HepG2 (cell line): ENCODE results near the gene BACE1-AS. TPM values are rescaled to one million over a fixed set of nuclear protein-coding genes. Genes with fewer than 3 reads are reported as not detected.

Experiments used
- ATAC-seq: fragments of 200-7000 bp; cut with Tn5 transposase; 3 replicates; pipeline ENCODE4 v1.9.1; 2020; ENCODE audit warnings: mild to moderate bottlenecking, moderate library complexity
- BruUV-seq: library from RNA; stranded (reverse); fragments of 400-500 nt; replicated peaks from 2 replicates; lab custom pipeline; 2021; lab: Mats Ljungman, UMichigan
- CTCF ChIA-PET: fragments of 300-600 bp; formaldehyde crosslinking; extraction: SDS; loops from one replicate; lab custom pipeline; 2021; ENCODE audit warnings: low total read pairs, inconsistent platforms, low intra/inter-chr PET ratio; lab: Yijun Ruan, JAX
- POLR2A ChIA-PET: fragments of 350-600 bp; sonication (Branson Sonifier 250); formaldehyde crosslinking; loops from one replicate; lab custom pipeline; 2020; ENCODE audit warnings: antibody characterized with exemption, inconsistent platforms; lab: Yijun Ruan, JAX
- DNase-seq: peaks from one replicate; pipeline ENCODE4 v3.0.0-alpha.2; 2015; ENCODE audit warnings: low spot score
- FAIRE-seq: peaks from 3 replicates; lab custom pipeline; 2011; peaks lifted over from hg19 to GRCh38; lab: Jason Lieb, UNC
- H2AFZ ChIP-seq: one replicate; pipeline ENCODE4 v1.6.1; 2011; ENCODE audit warnings: low read length, inconsistent platforms
- H3K27ac ChIP-seq: fragments of 300-600 bp; 3 replicates; pipeline ENCODE4 v1.8.0; 2011; ENCODE audit warnings: mixed run types, mild to moderate bottlenecking, mixed read lengths, low read length, inconsistent platforms; ENCODE audit not compliant: insufficient read depth; ENCODE audit errors: extremely low read length
- H3K27me3 ChIP-seq, 2 experiments: fragments of 200-600 bp in 1 of 2; 2 replicates in 1 of 2; 3 replicates in 1 of 2; pipeline versions ENCODE4 v1.6.0 to v1.8.0; 2011; ENCODE audit warnings: low read length in 2 of 2, mild to moderate bottlenecking in 2 of 2, moderate library complexity in 2 of 2, inconsistent platforms in 1 of 2; ENCODE audit not compliant: insufficient read depth in 2 of 2, control insufficient read depth in 1 of 2
- H3K36me3 ChIP-seq, 2 experiments: fragments of 200-600 bp in 1 of 2; replicated peaks in 1 of 2; 2 replicates in 1 of 2; 3 replicates in 1 of 2; pipeline versions ENCODE4 v1.5.1 to v1.8.0; 2011; ENCODE audit warnings: low read length in 2 of 2, inconsistent platforms in 1 of 2; ENCODE audit not compliant: insufficient read depth in 2 of 2, control insufficient read depth in 1 of 2
- H3K4me1 ChIP-seq: 2 replicates; pipeline ENCODE4 v1.5.1; 2012; ENCODE audit warnings: low read length, inconsistent platforms; ENCODE audit not compliant: insufficient read depth
- H3K4me2 ChIP-seq: 2 replicates; pipeline ENCODE4 v1.6.0; 2011; ENCODE audit warnings: low read depth, low read length, inconsistent platforms
- H3K4me3 ChIP-seq, 3 experiments: fragments of 200-600 bp in 1 of 3; sonication (generic), shearing (Covaris generic) in 1 of 3; replicated peaks in 1 of 3; 2 replicates each; pipeline ENCODE4 v1.5.1; 2011 to 2016; ENCODE audit warnings: low read length in 3 of 3, inconsistent platforms in 2 of 3, low read depth in 2 of 3, mild to moderate bottlenecking in 2 of 3, control low read depth in 1 of 3, mixed read lengths in 1 of 3; ENCODE audit not compliant: insufficient read depth in 1 of 3
- H3K79me2 ChIP-seq: one replicate; pipeline ENCODE4 v1.6.1; 2011; ENCODE audit warnings: low read length, inconsistent platforms; ENCODE audit not compliant: insufficient read depth
- H3K9ac ChIP-seq: 2 replicates; pipeline ENCODE4 v1.6.0; 2011; ENCODE audit warnings: mild to moderate bottlenecking, low read depth, low read length, inconsistent platforms; ENCODE audit not compliant: insufficient read depth
- H3K9me3 ChIP-seq: 2 replicates; pipeline ENCODE4 v1.5.1; 2012; ENCODE audit warnings: mild to moderate bottlenecking, low read length
- H4K20me1 ChIP-seq: 2 replicates; pipeline ENCODE4 v1.6.0; 2011; ENCODE audit warnings: inconsistent platforms, mild to moderate bottlenecking, low read length, moderate library complexity; ENCODE audit not compliant: insufficient read depth
- ESRRA ChIP-seq: sonication (generic); formaldehyde crosslinking; IDR thresholded peaks from 2 replicates; pipeline ENCODE4 v1.5.1; 2020; ENCODE audit warnings: mild to moderate bottlenecking, low read depth, missing genetic modification reagents
- GMEB1 ChIP-seq: sonication (generic); formaldehyde crosslinking; IDR thresholded peaks from 2 replicates; pipeline ENCODE4 v1.5.1; 2020; ENCODE audit warnings: missing genetic modification reagents, mild to moderate bottlenecking, borderline replicate concordance
- HNF4A ChIP-seq: sonication (generic); formaldehyde crosslinking; IDR thresholded peaks from 2 replicates; pipeline ENCODE4 v1.4.0; 2020; ENCODE audit warnings: missing genetic modification reagents
- HNF4G ChIP-seq, 2 experiments: sonication (generic) in 1 of 2; formaldehyde crosslinking in 1 of 2; IDR thresholded peaks; 2 replicates each; pipeline versions ENCODE4 v1.4.0 to v1.6.1; 2011 to 2020; ENCODE audit warnings: borderline replicate concordance in 2 of 2, low read depth in 2 of 2, mild to moderate bottlenecking in 2 of 2, low read length in 1 of 2, missing genetic modification reagents in 1 of 2, moderate library complexity in 1 of 2
- JARID2 ChIP-seq: sonication (generic); formaldehyde crosslinking; IDR thresholded peaks from 2 replicates; pipeline ENCODE4 v1.8.1; 2023; ENCODE audit warnings: missing genetic modification reagents, inconsistent platforms; ENCODE audit not compliant: insufficient replicate concordance
- JUN ChIP-seq: sonication (generic); formaldehyde crosslinking; IDR thresholded peaks from 2 replicates; pipeline ENCODE4 v1.4.0; 2020; ENCODE audit warnings: mild to moderate bottlenecking, missing genetic modification reagents
- NCOA5 ChIP-seq: sonication (generic); formaldehyde crosslinking; IDR thresholded peaks from 2 replicates; pipeline ENCODE4 v1.4.0; 2020; ENCODE audit warnings: missing genetic modification reagents
- NRL ChIP-seq: sonication (generic); formaldehyde crosslinking; IDR thresholded peaks from 2 replicates; pipeline ENCODE4 v1.5.0; 2020; ENCODE audit warnings: missing genetic modification reagents, mild to moderate bottlenecking, moderate library complexity, borderline replicate concordance
- PCBP2 ChIP-seq: fragments of 200-400 bp; formaldehyde crosslinking; optimal IDR thresholded peaks from 2 replicates; pipeline ENCODE3; 2018; ENCODE audit warnings: low read length, low read depth; ENCODE audit not compliant: poor library complexity, severe bottlenecking
- ZNF12 ChIP-seq: sonication (generic); formaldehyde crosslinking; IDR thresholded peaks from 2 replicates; pipeline ENCODE4 v1.5.0; 2020; ENCODE audit warnings: missing genetic modification reagents
- ZNF205 ChIP-seq: IDR thresholded peaks from 2 replicates; pipeline ENCODE4 v1.6.1; 2018; ENCODE audit warnings: missing biosample characterization, missing genetic modification reagents
- ZNF235 ChIP-seq: sonication (generic); formaldehyde crosslinking; IDR thresholded peaks from 2 replicates; pipeline ENCODE4 v1.8.1; 2023; ENCODE audit warnings: mild to moderate bottlenecking, missing genetic modification reagents, borderline replicate concordance
- ZNF761 ChIP-seq: sonication (generic); formaldehyde crosslinking; conservative IDR thresholded peaks from 2 replicates; pipeline ENCODE4 v1.4.0; 2020; ENCODE audit warnings: mild to moderate bottlenecking, missing genetic modification reagents
- WGBS: methylation state at CpG from one replicate; pipeline ENCODE4 v1.1.6; 2017; ENCODE audit warnings: low lambda C conversion rate; 5-methylcytosine and 5-hydroxymethylcytosine counted together
- in situ Hi-C: cut with HindIII; loops from 2 replicates; pipeline ENCODE4 v1.10.0; 2017; ENCODE audit warnings: low pct_unique_long_range_greater_than_20kb; ENCODE audit not compliant: extremely low pct_ligation_motif_present
- intact Hi-C: fragments of 100-400 bp; cut with micrococcal nuclease; formaldehyde crosslinking; loops from one replicate; pipeline ENCODE4 v1.10.0; 2022; ENCODE audit not compliant: unreplicated experiment
- polyA plus RNA-seq, 8 experiments: library from polyadenylated mRNA; depleted of rRNA in 3 of 8; stranded (reverse) in 7 of 8; unstranded in 1 of 8; fragments of >200 nt; fragmentation: Illumina TruSeq in 4 of 8; extraction: Trizol in 4 of 8; gene quantifications; 2 replicates each; pipeline versions ENCODE4 v1.2.1 to v1.2.3, GENCODE V29; 2011 to 2016; ENCODE audit warnings: low read depth in 4 of 8, missing spikeins in 1 of 8, mixed read lengths in 1 of 8; ENCODE audit not compliant: insufficient read depth in 1 of 8
- total RNA-seq, 5 experiments: library from RNA; depleted of rRNA; stranded (reverse); fragments of >200 nt; fragmentation: Illumina TruSeq; extraction: Trizol; gene quantifications; 2 replicates each; pipeline ENCODE4 v1.2.3, GENCODE V29; 2016; ENCODE audit warnings: low read depth in 1 of 5
- TF ChIP-seq, protein P1 (sequence below): sonication (generic); formaldehyde crosslinking; IDR thresholded peaks from 2 replicates; pipeline ENCODE4 v1.5.0; 2020; ENCODE audit warnings: mild to moderate bottlenecking, missing genetic modification reagents

The BACE1-AS gene
- total and polyA plus RNA-seq, 2 of the 13 experiments (the other 11 are each of a cell fraction or from before 2014, with no cell fraction given) = 2.0 to 3.9 TPM

- DNase-seq = no peak
- intact Hi-C loops (no loop called here), in situ Hi-C loops (no loop called here)
- no peaks in the 10 kb centered on the region for H3K79me2 ChIP-seq
- H3K9ac ChIP-seq = no peak overlapping the region
- no peaks in the 10 kb centered on the region for H3K9me3 ChIP-seq
- H3K36me3 ChIP-seq = peaks cover 2 to 3% of the 10 kb centered on the region in 2 experiments; a peak in 3 of 5 replicates
- H3K4me3 ChIP-seq = no peak overlapping the region
- no peak for ATAC-seq
- H3K27ac ChIP-seq = no peak overlapping the region
- TF ChIP-seq NCOA5 (CRISPR knock-in tag) (no peak), HNF4G (IDR thresholded peaks at IDR 0.05; ENCODE audit: borderline replicate concordance, low read depth, low read length) (no peak), HNF4G (CRISPR knock-in tag; IDR thresholded peaks at IDR 0.05; ENCODE audit: borderline replicate concordance, low read depth) (no peak), JARID2 (CRISPR knock-in tag) (no peak), NRL (no peak), ZNF12 (CRISPR knock-in tag) (no peak), ZNF761 (CRISPR knock-in tag) (no peak), ZNF235 (CRISPR knock-in tag) (no peak), ZNF205 (CRISPR knock-in tag) (no peak)
- no peak overlapping the region for H3K4me2 ChIP-seq
- no peaks in the 10 kb centered on the region for H4K20me1 ChIP-seq
- H2AFZ ChIP-seq = no peak overlapping the region
- no TSS peak for BruUV-seq
- FAIRE-seq = no peak
- ChIA-PET CTCF (no interaction called here), POLR2A (no interaction called here)
- WGBS = 50% methylated on average over 2 of the region's 2 CpGs
- no peaks in the 10 kb centered on the region for H3K4me1 ChIP-seq
- no peaks in the 10 kb centered on the region for H3K27me3 ChIP-seq
Measured at GRCh38 chr11:117256573-117256972, 34.6 kb upstream of the BACE1-AS start.

- CTCF ChIA-PET = no interaction called here
- Histone ChIP-seq H3K9ac (no peak overlapping the region), H3K36me3 (peaks cover 1 to 3% of the 10 kb centered on the region in 2 experiments; a peak in 3 of 5 replicates), H4K20me1 (no peaks in the 10 kb centered on the region), H3K9me3 (no peaks in the 10 kb centered on the region), H3K4me1 (no peaks in the 10 kb centered on the region), H2AFZ (no peak overlapping the region), H3K79me2 (no peaks in the 10 kb centered on the region), H3K27me3 (no peaks in the 10 kb centered on the region), H3K4me3 (no peak overlapping the region), H3K4me2 (no peak overlapping the region), H3K27ac (no peak overlapping the region)
- FAIRE-seq (no peak), DNase-seq (no peak), ATAC-seq (no peak)
- in situ Hi-C loops = no loop called here
- POLR2A ChIA-PET = no interaction called here
- WGBS = 95% methylated on average over 2 of the region's 2 CpGs
- no TSS peak for BruUV-seq
- intact Hi-C loops = no loop called here
- TF ChIP-seq HNF4A (CRISPR knock-in tag) = no peak
- TF ChIP-seq GMEB1 (CRISPR knock-in tag) = no peak
- TF ChIP-seq, protein P1, sequence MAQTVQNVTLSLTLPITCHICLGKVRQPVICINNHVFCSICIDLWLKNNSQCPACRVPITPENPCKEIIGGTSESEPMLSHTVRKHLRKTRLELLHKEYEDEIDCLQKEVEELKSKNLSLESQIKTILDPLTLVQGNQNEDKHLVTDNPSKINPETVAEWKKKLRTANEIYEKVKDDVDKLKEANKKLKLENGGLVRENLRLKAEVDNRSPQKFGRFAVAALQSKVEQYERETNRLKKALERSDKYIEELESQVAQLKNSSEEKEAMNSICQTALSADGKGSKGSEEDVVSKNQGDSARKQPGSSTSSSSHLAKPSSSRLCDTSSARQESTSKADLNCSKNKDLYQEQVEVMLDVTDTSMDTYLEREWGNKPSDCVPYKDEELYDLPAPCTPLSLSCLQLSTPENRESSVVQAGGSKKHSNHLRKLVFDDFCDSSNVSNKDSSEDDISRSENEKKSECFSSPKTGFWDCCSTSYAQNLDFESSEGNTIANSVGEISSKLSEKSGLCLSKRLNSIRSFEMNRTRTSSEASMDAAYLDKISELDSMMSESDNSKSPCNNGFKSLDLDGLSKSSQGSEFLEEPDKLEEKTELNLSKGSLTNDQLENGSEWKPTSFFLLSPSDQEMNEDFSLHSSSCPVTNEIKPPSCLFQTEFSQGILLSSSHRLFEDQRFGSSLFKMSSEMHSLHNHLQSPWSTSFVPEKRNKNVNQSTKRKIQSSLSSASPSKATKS (CRISPR knock-in tag) = no peak
- TF ChIP-seq PCBP2 = no peak
- no peak for TF ChIP-seq ESRRA
- TF ChIP-seq JUN (CRISPR knock-in tag) = no peak
Measured at GRCh38 chr11:117258576-117258975, 32.6 kb upstream of the BACE1-AS start.
